Hypothalamus (tissue), 51 donors: ENCODE results near the gene PPWD1.
"Not testable (repeated sequence)": the region's sequence is repeated elsewhere in the genome, so short reads cannot be mapped to it uniquely, and the experiment has no call there.

Experiments used
- DNase-seq, 51 donors: peaks; one replicate each; lab custom pipeline; 2025; lab: John Stamatoyannopoulos, UW

PPWD1 gene

DNA sequence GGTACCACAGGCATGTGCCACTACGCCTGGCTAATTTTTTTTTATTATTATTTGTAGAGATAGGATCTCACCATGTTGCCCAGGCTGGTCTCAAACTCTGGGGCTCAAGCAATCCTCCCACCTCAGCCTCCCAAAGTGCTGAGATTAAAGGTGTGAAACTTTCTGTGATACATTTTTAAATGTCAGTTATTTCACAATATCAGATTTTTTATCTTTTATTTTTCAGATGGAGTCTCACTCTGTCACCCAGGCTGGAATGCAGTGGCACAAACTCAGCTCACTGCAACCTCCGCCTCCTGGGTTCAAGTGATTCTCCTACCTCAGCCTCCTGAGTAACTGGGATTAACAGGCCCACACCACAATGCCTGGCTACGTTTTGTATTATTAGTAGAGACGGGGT lies 58.9 kb downstream of the PPWD1 start:
- not testable (repeated sequence) for DNase-seq

DNA sequence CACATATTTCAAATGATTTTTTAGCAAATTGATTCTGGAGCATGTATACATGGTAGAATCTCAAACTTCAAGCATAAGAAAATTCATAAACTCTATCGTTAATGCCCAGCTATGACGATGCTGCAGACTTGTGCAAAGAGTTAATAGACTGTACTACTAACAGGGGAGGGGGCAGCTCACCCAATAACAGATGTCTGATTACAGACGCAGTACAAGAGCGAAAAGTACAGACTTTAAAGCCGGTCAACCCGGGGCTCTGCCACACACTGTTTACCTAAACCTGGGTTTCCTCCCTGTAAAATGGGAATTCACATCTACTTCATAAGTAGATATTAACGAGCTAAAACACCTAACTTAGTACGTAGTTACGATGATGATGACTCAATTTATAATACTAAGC lies 60.4 kb downstream of the PPWD1 start:
- DNase-seq = no peak

DNA sequence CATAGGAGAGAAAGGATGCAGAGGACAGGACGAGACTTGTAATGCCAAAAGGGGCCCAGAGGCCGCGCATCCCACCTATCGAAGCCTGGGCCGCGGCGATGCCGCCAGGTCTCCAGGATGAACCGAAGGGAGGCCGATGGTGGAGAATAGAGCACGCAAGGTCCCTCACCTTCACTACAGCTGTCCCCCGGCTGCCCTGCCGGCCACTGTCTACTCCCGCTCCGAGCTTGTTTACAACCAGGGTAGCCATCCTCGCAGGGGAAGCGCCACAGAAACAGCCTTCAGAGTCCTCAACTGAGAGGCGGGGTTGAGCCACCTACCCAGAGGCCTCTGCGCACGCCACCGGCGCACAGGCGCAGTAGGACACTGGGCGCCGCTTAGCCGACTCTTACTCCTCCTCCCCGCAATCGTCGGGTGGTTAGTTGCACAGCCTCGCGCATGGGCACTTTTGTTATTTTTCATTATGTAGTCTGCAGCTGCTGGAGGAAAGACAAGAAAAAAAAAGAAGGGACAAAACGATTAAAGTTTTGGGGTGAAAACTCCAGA lies 61.0 kb downstream of the PPWD1 start, which contains the start of gene TRIM23:
Gene TRIM23 (minus strand): TSS at position 309 of the 546 bp plus-strand sequence. CDS start 59 bp downstream, at position 250.
- DNase-seq = peak; percentile 64 to 97 (median 87)

DNA sequence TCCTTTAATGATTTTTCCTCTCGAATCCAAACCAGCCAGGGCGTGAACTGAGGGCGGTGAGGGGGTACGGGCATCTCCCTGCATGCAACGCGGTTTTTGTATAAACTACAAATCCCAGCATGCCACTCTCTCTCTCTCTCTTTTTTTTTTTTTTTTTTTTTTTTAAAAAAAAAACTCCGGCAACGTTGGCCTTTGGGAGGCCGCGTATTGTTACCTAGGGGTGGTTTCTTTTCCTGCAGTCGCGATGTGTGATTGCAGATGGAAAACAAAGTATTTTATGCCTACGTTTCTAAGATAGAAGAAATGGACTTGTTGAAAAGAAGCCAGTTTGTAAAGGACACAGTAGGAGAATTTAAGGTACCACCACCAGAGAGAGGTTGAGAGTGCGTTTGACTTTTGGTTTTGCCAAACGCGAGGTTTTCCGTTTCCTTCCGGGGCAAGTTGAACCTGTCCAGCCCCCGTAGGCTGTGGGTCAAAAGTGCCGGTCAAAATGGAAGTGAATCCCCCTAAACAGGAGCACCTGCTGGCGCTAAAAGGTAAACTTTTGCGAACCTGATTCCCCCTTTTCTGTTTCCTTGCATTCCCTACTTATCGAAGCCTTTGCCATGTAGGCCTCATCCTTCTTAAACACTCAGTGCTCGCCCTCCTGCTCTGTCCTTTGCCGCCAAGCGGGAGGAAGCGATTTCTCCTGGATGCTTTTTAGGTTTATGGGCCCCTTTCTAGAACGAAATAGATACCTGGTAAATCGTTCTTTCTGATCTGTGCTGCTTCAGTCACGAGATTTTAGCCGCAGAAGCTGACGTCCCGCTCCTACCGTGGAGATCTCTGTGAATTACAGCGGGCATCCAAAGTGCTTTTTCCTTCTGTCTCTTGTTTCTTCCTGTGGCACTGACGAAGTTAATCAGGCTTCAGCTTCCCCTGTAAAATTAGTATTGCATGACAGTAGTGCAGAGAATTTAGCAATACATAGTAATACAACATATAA lies 61.8 kb downstream of the PPWD1 start, which contains the start of the genes SHLD3 and TRAPPC13:
Gene SHLD3 (plus strand): TSS at position 457 of the 985 bp plus-strand sequence. CDS start 4,561 bp downstream, outside the sequence.
Gene TRAPPC13 (plus strand): TSS at position 457 of the 985 bp plus-strand sequence. CDS start 34 bp downstream, at position 491.
- DNase-seq = peak; percentile 2 to 94 (median 78)

DNA sequence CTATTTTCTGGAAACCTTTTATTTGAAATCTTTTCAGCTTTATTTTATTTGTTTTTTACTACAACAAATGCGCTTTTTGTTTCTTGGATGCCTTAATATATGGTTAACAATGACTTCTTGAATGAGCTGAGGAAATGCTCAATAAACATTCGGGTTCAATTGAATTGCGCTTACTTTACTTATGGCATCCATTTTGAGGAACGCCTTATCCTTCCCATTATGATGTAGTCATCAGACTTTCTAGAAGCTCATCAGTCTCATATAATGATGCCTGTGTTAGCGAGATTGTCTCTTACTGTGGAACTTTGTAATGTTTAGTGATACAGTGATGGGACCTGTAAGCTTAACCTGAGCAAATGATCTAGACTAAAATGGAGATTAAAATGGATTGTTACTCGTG lies 62.6 kb downstream of the PPWD1 start:
- DNase-seq = no peak

DNA sequence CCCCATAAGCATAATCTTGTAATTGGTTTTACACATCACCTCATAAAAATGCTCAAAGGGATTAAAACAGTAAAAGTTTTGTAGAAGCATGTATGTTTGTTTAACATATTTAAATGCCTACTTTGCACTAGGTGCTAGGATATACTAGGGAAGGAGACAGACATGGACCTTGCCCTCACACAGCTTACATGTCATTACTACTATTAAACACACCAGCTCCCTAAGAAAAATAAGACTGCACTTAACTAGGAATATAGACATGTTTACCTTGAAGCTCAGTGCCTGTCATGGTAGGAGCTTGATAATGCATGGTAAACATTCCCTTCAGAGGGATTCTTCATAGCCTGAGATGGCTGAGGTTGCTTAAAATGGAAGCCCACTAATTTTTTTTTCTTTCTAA lies 67.9 kb downstream of the PPWD1 start:
- no peak for DNase-seq
